Measurements from ENCODE around the gene SMAD6. TPM values are rescaled to one million over a fixed set of nuclear protein-coding genes. Genes with fewer than 3 reads are reported as not detected.

The SMAD6 gene
- total and polyA plus RNA-seq, 5 experiments from 2014 or later: 0.08 to 0.16 TPM; not detected in 3

DNA sequence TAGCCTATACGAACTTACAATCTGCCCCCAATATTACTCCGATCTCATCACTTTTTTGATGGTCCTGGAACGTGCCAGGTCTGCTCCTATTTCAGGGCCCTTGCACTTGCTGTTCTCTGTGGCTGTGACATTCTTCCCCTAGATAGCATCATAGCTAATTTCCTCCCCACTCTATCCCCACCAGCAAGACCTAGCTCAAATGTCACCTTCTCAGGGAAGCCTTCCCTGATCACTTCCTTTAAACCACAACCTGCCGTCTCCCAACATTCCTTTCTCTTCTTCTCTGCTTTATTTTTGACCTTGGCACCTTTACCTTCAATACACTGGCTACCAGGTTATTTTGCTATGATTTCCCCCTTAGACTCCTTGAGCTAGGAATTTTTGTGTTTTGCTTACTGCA lies 5.3 kb upstream of the SMAD6 start:
- Mint-ChIP-seq H3K4me1 (peaks cover 14 to 35% (median 28%) of the 10 kb centered on the region in 4 donors), H3K27ac (peak overlapping the region in 1 of 10 donors; percentile 16), H3K27me3 (peaks cover 0 to 2% (median 0%) of the 10 kb centered on the region in 5 donors), H3K36me3 (no peaks in the 10 kb centered on the region), H3K9me3 (no peaks in the 10 kb centered on the region), H3K4me3 (no peak overlapping the region)
- POLR2A ChIA-PET: no interaction called here
- DNase-seq: no peak
- no peak for ATAC-seq

DNA sequence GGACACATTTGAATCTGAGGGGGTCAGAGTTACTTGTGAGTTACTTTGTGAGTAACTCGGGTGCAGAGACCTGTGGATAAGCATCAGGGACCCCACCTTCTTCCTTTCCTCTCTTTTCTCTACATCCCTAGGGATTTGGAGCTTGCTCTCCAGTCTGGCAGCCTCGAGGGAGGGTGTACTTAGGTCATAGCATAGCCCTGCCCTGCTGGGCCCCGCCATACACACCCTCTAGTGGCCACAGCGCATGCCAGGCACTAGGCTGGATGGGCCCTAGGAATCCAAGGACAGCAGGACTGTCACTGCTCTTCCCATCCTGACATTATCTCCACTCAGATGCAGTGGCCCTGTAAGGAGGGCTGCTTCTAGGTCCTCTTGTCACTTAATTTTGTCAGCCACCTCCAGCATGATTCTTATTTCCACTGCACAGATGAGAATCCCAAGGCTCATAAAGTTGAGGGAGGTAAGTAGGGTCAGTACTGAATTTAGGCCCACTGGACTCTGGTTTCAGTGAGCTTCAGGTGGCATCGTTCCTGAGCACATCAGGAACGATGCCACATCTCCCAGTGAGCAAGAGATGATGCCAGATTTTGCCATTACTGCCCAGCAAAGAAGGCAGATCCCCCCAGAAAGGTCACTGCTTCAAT lies 3.6 kb upstream of the SMAD6 start:
- ATAC-seq: no peak
- H3K4me3 Mint-ChIP-seq: peak overlapping the region in 1 of 10 donors; percentile 4
- H3K4me1 Mint-ChIP-seq: peaks cover 10 to 25% (median 23%) of the 10 kb centered on the region in 4 donors
- no peaks in the 10 kb centered on the region for H3K9me3 Mint-ChIP-seq
- H3K27ac Mint-ChIP-seq: no peak overlapping the region
- no peak for DNase-seq
- POLR2A ChIA-PET: no interaction called here
- no peaks in the 10 kb centered on the region for H3K36me3 Mint-ChIP-seq
- peaks cover 2 to 10% (median 4%) of the 10 kb centered on the region in 5 donors for H3K27me3 Mint-ChIP-seq

DNA sequence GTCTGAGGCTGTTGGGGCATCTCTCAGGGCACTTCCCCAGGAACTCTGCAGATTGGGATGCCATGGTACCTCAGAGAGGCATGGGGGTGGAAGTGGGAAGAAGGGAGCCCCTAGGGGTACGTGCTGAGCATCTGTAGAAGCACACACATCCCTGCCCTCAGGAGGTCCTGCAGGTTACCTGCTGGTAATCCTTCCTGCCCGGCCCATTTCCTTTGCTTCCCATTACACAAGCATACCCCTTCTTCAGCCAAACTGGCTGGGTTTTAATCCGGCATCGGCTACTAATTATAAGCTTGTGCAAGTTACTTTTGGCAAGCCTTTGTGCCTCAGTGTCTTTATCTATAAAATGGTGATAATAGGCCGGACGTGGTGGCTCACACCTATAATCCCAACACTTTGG lies 3.1 kb upstream of the SMAD6 start:
- H3K4me1 Mint-ChIP-seq: peaks cover 10 to 22% (median 19%) of the 10 kb centered on the region in 4 donors
- ATAC-seq: no peak
- no peaks in the 10 kb centered on the region for H3K36me3 Mint-ChIP-seq
- no peak overlapping the region for H3K27ac Mint-ChIP-seq
- peaks cover 2 to 10% (median 4%) of the 10 kb centered on the region in 5 donors for H3K27me3 Mint-ChIP-seq
- DNase-seq: no peak
- no peaks in the 10 kb centered on the region for H3K9me3 Mint-ChIP-seq
- H3K4me3 Mint-ChIP-seq: no peak overlapping the region
- POLR2A ChIA-PET: no interaction called here

DNA sequence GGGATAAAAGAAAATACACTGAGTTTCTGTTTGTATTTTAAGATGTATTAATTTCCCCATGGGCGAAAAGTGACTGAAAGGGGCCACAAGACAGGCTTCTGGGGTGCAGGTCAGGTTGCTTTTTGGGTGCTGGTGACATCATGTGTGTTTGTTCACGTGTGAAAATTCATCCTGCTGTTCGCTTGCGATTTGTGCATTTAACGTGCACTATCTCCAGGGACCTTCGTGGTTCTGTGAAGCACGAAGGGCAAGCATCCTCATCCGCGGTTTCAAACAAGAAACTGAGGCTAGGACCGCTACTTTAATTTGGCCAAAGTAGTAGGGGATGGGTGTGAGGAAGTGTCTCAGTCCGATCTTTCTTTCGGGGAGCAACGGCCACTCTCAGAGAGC lies 1.6 kb upstream of the SMAD6 start:
- peak in 1 of 2 donors; percentile 7 for ATAC-seq
- H3K36me3 Mint-ChIP-seq: peaks cover 0 to 3% (median 0%) of the 10 kb centered on the region in 3 donors
- peak overlapping the region in 7 of 10 donors; percentile 41 to 91 (median 83) for H3K27ac Mint-ChIP-seq
- H3K9me3 Mint-ChIP-seq: no peaks in the 10 kb centered on the region
- peak overlapping the region; percentile 70 to 94 (median 90) for H3K4me3 Mint-ChIP-seq
- no peak for DNase-seq
- H3K4me1 Mint-ChIP-seq: peaks cover 7 to 21% (median 14%) of the 10 kb centered on the region in 4 donors
- POLR2A ChIA-PET: interaction anchor here (0.5 to 1.6 kb wide), 5 partner anchors 27 to 842 kb away, joined by 3 to 5 read pairs (median 4); no protein-coding TSS in a partner anchor
- peaks cover 4 to 23% (median 14%) of the 10 kb centered on the region in 5 donors for H3K27me3 Mint-ChIP-seq

DNA sequence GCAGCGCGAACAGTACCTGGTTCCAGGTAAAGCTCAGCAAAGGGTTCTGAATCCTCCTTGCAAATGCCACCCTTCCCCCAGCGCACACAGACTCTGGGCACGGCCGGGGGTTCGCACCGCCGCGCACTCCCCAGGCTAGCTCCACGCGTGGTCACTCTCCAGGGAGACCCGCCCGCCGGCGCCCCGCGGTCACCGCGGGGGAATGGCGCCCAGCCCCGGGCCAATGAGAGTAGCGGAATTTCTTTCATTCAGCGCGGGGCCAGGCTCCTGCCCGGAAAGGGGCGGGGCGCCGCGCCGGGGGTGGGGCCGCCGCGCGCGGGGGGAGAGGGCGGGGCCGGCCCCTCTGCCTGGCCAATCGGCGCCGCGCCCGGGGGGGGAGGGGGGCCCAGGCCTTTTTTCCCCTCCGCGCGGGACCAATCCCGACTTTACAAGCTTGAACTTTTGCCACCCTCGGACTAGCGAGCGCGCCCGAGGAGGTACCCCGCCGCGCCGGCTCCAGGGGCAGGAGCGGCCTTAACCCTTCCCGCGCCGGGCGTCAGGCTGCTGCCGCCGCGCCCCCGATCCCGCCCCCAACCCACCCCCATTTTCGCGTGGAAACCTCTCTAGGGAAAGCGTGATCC lies 1.1 kb upstream of the SMAD6 start:
- Mint-ChIP-seq H3K9me3 (no peaks in the 10 kb centered on the region), H3K4me1 (peaks cover 7 to 19% (median 14%) of the 10 kb centered on the region in 4 donors), H3K27ac (peak overlapping the region in 7 of 10 donors; percentile 41 to 91 (median 83)), H3K27me3 (peaks cover 4 to 28% (median 14%) of the 10 kb centered on the region in 5 donors), H3K36me3 (peaks cover 0 to 3% (median 0%) of the 10 kb centered on the region in 3 donors), H3K4me3 (peak overlapping the region; percentile 87 to 94 (median 91))
- DNase-seq (peak; percentile 61 to 95 (median 84)), ATAC-seq (peak; percentile 73 to 80)
- POLR2A ChIA-PET: interaction anchor here (0.5 to 1.6 kb wide), 6 partner anchors 11 to 841 kb away, joined by 3 to 5 read pairs (median 4); no protein-coding TSS in a partner anchor

DNA sequence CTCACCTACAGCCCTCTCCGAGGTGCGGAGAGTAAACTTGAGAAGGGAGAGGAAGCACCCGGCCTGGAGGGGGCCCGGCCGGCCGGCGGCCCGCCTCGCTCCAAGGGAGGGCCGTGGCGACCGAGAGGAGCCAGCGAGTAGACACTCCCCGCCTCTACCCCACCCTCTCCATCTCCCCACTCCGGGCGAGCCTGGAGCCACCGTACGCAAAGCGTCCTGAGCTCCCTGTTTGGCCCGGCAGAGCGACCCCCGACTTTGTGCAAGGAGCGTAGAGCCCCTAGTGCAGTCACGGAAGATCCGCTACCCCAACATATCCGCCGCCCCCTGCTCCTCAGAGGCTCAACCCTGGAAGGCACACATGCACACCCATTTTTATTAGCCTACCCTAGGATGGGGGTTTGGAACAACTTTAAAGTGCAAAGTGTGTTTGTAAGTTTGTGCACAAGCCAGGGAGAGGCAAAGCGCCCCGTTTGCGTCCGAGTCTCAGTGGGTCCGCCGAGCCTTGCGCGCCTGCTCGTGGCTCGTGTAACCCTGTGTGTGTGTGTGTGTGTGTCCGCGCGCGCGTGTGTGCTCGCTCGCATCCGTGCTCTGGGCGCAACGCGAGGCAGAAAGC lies 508 bp upstream of the SMAD6 start:
- ATAC-seq (peak; percentile 25 to 33), DNase-seq (peak in 8 of 10 donors; percentile 7 to 69 (median 40))
- peak overlapping the region; percentile 87 to 94 (median 92) for H3K4me3 Mint-ChIP-seq
- H3K27me3 Mint-ChIP-seq: peaks cover 4 to 29% (median 14%) of the 10 kb centered on the region in 5 donors
- no peaks in the 10 kb centered on the region for H3K9me3 Mint-ChIP-seq
- peaks cover 7 to 19% (median 14%) of the 10 kb centered on the region in 4 donors for H3K4me1 Mint-ChIP-seq
- H3K36me3 Mint-ChIP-seq: peaks cover 0 to 3% (median 0%) of the 10 kb centered on the region in 3 donors
- POLR2A ChIA-PET: interaction anchor here (0.6 to 2.4 kb wide), 6 partner anchors 8 to 66 kb away, joined by 3 to 17 read pairs (median 4); no protein-coding TSS in a partner anchor
- H3K27ac Mint-ChIP-seq: peak overlapping the region in 8 of 10 donors; percentile 51 to 91 (median 74)

DNA sequence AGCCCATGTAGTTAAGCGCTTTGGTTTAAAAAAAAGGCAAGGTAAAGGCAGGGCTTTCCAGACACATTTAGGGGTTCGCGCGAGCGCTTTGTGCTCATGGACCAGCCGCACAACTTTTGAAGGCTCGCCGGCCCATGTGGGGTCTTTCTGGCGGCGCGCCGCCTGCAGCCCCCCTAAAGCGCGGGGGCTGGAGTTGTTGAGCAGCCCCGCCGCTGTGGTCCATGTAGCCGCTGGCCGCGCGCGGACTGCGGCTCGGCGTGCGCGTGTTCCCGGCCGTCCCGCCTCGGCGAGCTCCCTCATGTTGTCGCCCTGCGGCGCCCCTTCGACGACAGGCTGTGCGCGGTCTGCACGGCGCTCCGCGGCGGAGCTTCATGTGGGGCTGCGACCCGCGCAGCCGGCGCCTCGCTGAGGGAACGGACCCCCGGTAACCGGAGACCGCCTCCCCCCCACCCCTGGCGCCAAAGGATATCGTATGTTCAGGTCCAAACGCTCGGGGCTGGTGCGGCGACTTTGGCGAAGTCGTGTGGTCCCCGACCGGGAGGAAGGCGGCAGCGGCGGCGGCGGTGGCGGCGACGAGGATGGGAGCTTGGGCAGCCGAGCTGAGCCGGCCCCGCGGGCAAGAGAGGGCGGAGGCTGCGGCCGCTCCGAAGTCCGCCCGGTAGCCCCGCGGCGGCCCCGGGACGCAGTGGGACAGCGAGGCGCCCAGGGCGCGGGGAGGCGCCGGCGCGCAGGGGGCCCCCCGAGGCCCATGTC lies 927 bp downstream of the SMAD6 start:
- H3K4me3 Mint-ChIP-seq: peak overlapping the region; percentile 81 to 94 (median 92)
- peaks cover 4 to 29% (median 14%) of the 10 kb centered on the region in 5 donors for H3K27me3 Mint-ChIP-seq
- H3K36me3 Mint-ChIP-seq: peaks cover 0 to 3% (median 0%) of the 10 kb centered on the region in 3 donors
- no peaks in the 10 kb centered on the region for H3K9me3 Mint-ChIP-seq
- DNase-seq (peak in 4 of 10 donors; percentile 18 to 28 (median 24)), ATAC-seq (no peak)
- POLR2A ChIA-PET: interaction anchor here (0.6 to 2.4 kb wide), 7 partner anchors 9 to 1811 kb away, joined by 3 to 17 read pairs (median 4); no protein-coding TSS in a partner anchor
- H3K4me1 Mint-ChIP-seq: peaks cover 7 to 19% (median 14%) of the 10 kb centered on the region in 4 donors
- peak overlapping the region in 2 of 10 donors; percentile 18 to 48 for H3K27ac Mint-ChIP-seq

DNA sequence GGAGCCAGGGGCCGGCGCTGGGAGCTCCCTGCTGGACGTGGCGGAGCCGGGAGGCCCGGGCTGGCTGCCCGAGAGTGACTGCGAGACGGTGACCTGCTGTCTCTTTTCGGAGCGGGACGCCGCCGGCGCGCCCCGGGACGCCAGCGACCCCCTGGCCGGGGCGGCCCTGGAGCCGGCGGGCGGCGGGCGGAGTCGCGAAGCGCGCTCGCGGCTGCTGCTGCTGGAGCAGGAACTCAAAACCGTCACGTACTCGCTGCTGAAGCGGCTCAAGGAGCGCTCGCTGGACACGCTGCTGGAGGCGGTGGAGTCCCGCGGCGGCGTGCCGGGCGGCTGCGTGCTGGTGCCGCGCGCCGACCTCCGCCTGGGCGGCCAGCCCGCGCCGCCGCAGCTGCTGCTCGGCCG lies 1.5 kb downstream of the SMAD6 start:
- POLR2A ChIA-PET: interaction anchor here (0.8 to 2.4 kb wide), 5 partner anchors 10 to 98 kb away, joined by 3 to 17 read pairs (median 4); no protein-coding TSS in a partner anchor
- H3K4me3 Mint-ChIP-seq: peak overlapping the region in 1 of 10 donors; percentile 88

DNA sequence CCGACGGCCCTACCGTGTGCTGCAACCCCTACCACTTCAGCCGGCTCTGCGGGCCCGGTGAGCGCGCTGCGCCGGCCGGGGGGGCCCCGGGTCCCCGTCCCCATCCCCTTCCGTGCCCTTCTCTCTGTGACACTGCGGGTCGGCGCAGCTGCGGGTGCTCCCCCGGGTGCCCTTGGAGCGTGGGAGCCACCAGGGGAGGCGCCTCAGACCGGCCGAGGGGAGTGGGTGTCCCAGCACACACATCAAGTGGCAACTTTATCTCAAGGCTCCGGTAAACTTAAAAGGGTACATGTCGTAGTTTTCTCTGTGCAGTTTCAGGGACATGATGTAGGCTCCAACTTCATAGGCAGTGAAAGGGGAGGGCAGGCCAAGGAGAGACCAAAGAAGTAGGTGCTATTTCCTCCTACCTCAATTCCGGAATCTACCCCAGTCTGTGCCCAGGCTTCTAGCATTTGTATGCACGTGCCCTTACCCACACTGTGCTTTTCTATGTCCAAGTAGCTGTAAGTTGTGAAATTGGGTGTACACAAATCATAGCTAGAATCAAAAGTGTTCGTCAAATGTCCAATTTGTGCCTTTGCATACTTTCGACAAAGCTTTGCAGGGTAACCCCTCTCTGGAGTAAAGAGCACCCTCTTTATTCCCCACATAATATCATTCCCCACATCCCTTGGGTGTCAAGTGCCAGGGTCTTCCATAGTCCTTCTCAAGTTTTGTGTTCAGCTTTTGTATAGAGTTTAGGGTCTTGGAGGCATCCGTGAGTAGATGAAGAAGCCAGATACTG lies 2.2 kb downstream of the SMAD6 start:
- ATAC-seq (no peak), DNase-seq (peak in 2 of 10 donors; percentile 9 to 16)
- no peaks in the 10 kb centered on the region for H3K9me3 Mint-ChIP-seq
- peaks cover 7 to 19% (median 14%) of the 10 kb centered on the region in 4 donors for H3K4me1 Mint-ChIP-seq
- peaks cover 0 to 3% (median 0%) of the 10 kb centered on the region in 3 donors for H3K36me3 Mint-ChIP-seq
- POLR2A ChIA-PET: interaction anchor here (1.2 to 1.5 kb wide), 3 partner anchors 20 to 85 kb away, joined by 3 to 4 read pairs (median 4); no protein-coding TSS in a partner anchor
- H3K27me3 Mint-ChIP-seq: peaks cover 4 to 29% (median 14%) of the 10 kb centered on the region in 5 donors
- peak overlapping the region; percentile 55 to 87 (median 79) for H3K4me3 Mint-ChIP-seq
- H3K27ac Mint-ChIP-seq: peak overlapping the region in 2 of 10 donors; percentile 22 to 53

More for the DNA sequence above, 1.5 kb downstream of the SMAD6 start:
- peaks cover 4 to 29% (median 14%) of the 10 kb centered on the region in 5 donors for H3K27me3 Mint-ChIP-seq
- DNase-seq (peak in 5 of 10 donors; percentile 10 to 32 (median 20)), ATAC-seq (no peak)
- no peak overlapping the region for H3K27ac Mint-ChIP-seq
- H3K9me3 Mint-ChIP-seq: no peaks in the 10 kb centered on the region
- peaks cover 7 to 19% (median 14%) of the 10 kb centered on the region in 4 donors for H3K4me1 Mint-ChIP-seq
- peaks cover 0 to 3% (median 0%) of the 10 kb centered on the region in 3 donors for H3K36me3 Mint-ChIP-seq

DNA sequence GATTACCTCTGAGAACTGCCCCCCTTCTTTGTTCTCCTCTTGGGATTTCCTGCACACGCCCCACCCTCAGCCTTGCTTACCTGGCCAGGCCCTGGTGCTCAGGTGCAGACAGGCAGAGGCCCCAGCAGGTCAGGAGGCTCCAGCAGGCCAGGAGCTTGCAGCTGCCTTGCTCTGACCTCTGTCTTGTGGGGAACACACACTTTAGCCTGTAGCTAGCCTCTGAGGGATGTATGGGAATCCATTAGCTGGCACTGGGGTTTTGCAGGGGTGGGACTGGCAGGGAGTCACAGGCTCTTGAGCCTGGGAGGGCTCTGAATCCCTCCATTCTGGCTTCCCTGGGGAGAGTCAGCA lies 2.7 kb downstream of the SMAD6 start:
- no peak for DNase-seq
- POLR2A ChIA-PET: no interaction called here
- Mint-ChIP-seq H3K36me3 (peaks cover 0 to 3% (median 0%) of the 10 kb centered on the region in 3 donors), H3K27ac (no peak overlapping the region), H3K4me1 (peaks cover 7 to 19% (median 14%) of the 10 kb centered on the region in 4 donors), H3K4me3 (peak overlapping the region in 9 of 10 donors; percentile 70 to 87 (median 81)), H3K27me3 (peaks cover 4 to 29% (median 14%) of the 10 kb centered on the region in 5 donors), H3K9me3 (no peaks in the 10 kb centered on the region)
- ATAC-seq: no peak

Data from naive thymus-derived CD8-positive, alpha-beta T cell (primary cell).